Measurements from ENCODE around the gene PSMB9. TPM values are rescaled to one million over a fixed set of nuclear protein-coding genes. Genes with fewer than 3 reads are reported as not detected.
A peak's percentile ranks its signal among the peaks of the same experiment; 100 is the strongest.
"Not testable (repeated sequence)": the region's sequence is repeated elsewhere in the genome, so short reads cannot be mapped to it uniquely, and the experiment has no call there.

PSMB9 gene
- total and polyA plus RNA-seq, 2 donors, result 6.7 to 53.0 TPM

DNA sequence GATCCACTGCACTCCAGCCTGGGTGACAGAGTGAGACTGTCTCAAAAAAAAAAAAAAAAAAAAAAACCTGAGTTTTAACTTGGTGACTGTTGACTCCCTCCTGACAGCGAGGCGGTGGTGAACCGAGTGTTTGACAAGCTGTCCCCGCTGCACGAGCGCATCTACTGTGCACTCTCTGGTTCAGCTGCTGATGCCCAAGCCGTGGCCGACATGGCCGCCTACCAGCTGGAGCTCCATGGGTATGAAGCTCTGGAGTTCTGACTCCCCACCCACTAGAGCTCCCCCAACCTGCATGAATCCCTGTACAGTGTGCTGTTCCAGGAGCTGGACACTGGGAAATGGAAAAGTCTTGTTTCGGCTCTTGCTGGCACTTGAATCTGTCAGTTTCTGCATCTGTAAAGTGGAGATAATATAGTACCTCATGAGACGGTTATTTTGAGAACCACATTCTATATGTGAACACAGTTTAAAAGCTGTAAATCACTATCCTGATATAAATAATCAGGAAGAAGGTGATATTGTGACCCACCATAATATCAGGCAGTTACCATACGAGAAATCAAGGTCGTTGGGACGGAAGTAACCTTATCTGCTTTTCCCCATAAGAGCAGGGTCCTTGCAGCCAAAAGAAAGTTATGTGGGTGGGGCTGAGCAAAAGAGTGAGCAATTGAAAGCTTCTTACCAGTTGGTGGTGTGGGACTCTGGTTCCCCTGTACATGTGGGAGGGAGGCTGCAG, 3.3 kb downstream of the PSMB9 start:
- no peaks in the 10 kb centered on the region for H3K36me3 ChIP-seq (ENCODE audit: insufficient read depth)
- 83% methylated on average over 14 of the region's 14 CpGs for WGBS
- DNase-seq (ENCODE audit: extremely low spot score), result no peak
- H3K4me3 ChIP-seq (ENCODE audit: low read depth, low read length), result no peak overlapping the region
- H3K4me1 ChIP-seq (ENCODE audit: insufficient read depth), result peaks cover 2% of the 10 kb centered on the region
- H3K27ac ChIP-seq (ENCODE audit: low read depth), result no peak overlapping the region

DNA sequence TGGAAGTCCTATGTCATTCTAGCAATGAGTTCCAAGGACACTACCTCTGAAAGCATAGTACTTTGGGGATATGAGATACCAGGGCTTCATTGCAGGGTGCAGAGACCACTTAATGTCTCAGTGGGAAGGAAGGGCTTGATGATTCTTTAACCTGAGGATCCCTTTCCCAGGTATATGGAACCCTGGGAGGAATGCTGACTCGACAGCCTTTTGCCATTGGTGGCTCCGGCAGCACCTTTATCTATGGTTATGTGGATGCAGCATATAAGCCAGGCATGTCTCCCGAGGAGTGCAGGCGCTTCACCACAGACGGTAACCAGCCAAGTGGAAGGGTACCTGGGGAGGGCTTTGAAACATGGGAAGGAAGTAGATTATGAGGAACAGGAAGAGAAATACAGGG, 4.2 kb downstream of the PSMB9 start:
- WGBS, result 85% methylated on average over 5 of the region's 5 CpGs
- H3K36me3 ChIP-seq (ENCODE audit: insufficient read depth), result no peaks in the 10 kb centered on the region
- DNase-seq (ENCODE audit: extremely low spot score), result no peak
- no peak overlapping the region for H3K27ac ChIP-seq (ENCODE audit: low read depth)
- no peak overlapping the region for H3K4me3 ChIP-seq (ENCODE audit: low read depth, low read length)
- H3K4me1 ChIP-seq (ENCODE audit: insufficient read depth), result peaks cover 2% of the 10 kb centered on the region

GRCh38 chr6:32860674-32861073, 6.7 kb downstream of the PSMB9 start:
- 86% methylated on average over 1 of the region's 1 CpG for WGBS
- Histone ChIP-seq H3K27ac (ENCODE audit: low read depth) (no peak overlapping the region), H3K36me3 (ENCODE audit: insufficient read depth) (no peaks in the 10 kb centered on the region), H3K4me3 (ENCODE audit: low read depth, low read length) (no peak overlapping the region), H3K4me1 (ENCODE audit: insufficient read depth) (peaks cover 2% of the 10 kb centered on the region)
- DNase-seq (ENCODE audit: extremely low spot score), result no peak

DNA sequence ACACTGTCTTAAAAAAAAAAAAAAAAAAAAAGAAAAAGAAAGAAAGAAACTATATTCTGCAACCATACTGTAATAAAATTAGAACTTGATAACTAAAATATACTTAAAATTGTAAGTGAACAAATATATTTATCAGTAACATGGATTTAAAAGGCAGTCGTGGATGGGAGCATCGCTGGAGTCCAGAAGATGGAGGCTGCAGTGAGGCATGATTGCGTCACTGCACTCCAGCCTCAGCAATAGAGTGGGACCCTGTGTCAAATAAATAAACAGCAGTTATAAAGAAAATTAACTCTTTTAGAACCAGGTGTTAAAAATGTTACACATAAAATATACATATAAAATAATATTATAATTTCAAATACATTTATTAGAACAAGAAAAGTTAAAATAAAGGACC, 8.7 kb downstream of the PSMB9 start:
- Histone ChIP-seq H3K4me3 (ENCODE audit: low read depth, low read length) (no peak overlapping the region), H3K4me1 (ENCODE audit: insufficient read depth) (peaks cover 2% of the 10 kb centered on the region), H3K36me3 (ENCODE audit: insufficient read depth) (no peaks in the 10 kb centered on the region), H3K27ac (ENCODE audit: low read depth) (no peak overlapping the region)
- WGBS, result 68% methylated on average over 3 of the region's 3 CpGs
- DNase-seq (ENCODE audit: extremely low spot score), result no peak

- no peak for DNase-seq (ENCODE audit: extremely low spot score)
- Histone ChIP-seq H3K4me1 (ENCODE audit: insufficient read depth) (peaks cover 2% of the 10 kb centered on the region), H3K27ac (ENCODE audit: low read depth) (no peak overlapping the region), H3K36me3 (ENCODE audit: insufficient read depth) (no peaks in the 10 kb centered on the region), H3K4me3 (ENCODE audit: low read depth, low read length) (no peak overlapping the region)
- WGBS, result 69% methylated on average over 10 of the region's 10 CpGs
Observed at GRCh38 chr6:32865724-32866443, 11.9 kb downstream of the PSMB9 start.

DNA sequence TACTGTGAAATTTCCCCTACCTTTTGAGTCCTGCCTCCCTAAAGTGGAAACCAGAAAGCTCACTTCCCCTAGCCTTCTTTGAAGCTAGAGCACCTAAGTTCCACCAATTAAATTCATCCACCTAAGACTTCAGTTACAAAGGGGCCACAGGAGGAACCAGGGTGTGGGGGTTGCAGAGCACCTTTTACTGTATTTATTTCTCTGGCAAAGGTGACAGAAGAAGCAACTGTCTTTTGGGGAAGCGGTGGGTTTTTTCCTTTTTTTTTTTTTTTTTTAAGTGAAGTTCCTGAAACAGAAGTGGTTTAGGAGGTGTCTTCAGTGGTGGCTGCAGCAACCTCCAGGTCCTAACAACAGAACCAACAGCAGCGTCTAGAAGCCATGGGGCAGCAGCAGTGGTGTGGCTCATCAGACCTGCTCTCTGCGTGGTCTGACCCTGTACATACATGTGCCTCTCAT, 13.1 kb downstream of the PSMB9 start:
- Histone ChIP-seq H3K27ac (ENCODE audit: low read depth) (no peak overlapping the region), H3K4me3 (ENCODE audit: low read depth, low read length) (no peak overlapping the region), H3K4me1 (ENCODE audit: insufficient read depth) (no peaks in the 10 kb centered on the region), H3K36me3 (ENCODE audit: insufficient read depth) (no peaks in the 10 kb centered on the region)
- no peak for DNase-seq (ENCODE audit: extremely low spot score)
- WGBS, result 61% methylated on average over 3 of the region's 3 CpGs

- no peaks in the 10 kb centered on the region for H3K36me3 ChIP-seq (ENCODE audit: insufficient read depth)
- H3K4me3 ChIP-seq (ENCODE audit: low read depth, low read length), result no peak overlapping the region
- 35% methylated on average over 8 of the region's 8 CpGs for WGBS
- H3K27ac ChIP-seq (ENCODE audit: low read depth), result no peak overlapping the region
- no peaks in the 10 kb centered on the region for H3K4me1 ChIP-seq (ENCODE audit: insufficient read depth)
- no peak for DNase-seq (ENCODE audit: extremely low spot score)
Observed at GRCh38 chr6:32867554-32868256, 13.7 kb downstream of the PSMB9 start.

- peak; percentile 50 for DNase-seq (ENCODE audit: extremely low spot score)
- no peak overlapping the region for H3K27ac ChIP-seq (ENCODE audit: low read depth)
- no peak overlapping the region for H3K4me3 ChIP-seq (ENCODE audit: low read depth, low read length)
- no peaks in the 10 kb centered on the region for H3K36me3 ChIP-seq (ENCODE audit: insufficient read depth)
- WGBS, result 11% methylated on average over 5 of the region's 5 CpGs
- no peaks in the 10 kb centered on the region for H3K4me1 ChIP-seq (ENCODE audit: insufficient read depth)
Observed at GRCh38 chr6:32868257-32868788, 14.3 kb downstream of the PSMB9 start.

DNA sequence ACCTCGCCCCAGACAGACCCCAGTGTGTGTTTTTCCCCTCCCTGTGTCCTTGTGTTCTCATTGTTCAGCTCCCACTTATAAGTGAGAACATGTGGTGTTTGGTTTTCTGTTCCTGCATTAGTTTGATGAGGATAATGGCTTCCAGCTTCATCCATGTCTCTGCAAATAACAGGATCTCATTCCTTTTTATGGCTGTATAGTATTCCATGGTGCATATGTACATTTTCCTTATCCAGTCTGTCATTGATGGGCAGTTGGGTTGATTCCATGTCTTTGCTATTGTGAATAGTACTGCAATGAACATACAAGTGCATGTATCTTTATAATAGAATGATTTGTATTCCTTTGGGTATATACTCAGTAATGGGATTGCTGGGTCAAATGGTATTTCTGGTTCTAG, 20.0 kb downstream of the PSMB9 start:
- WGBS, result 22% methylated on average over 1 of the region's 1 CpG

GRCh38 chr6:32876603-32877002, 22.6 kb downstream of the PSMB9 start:
- Histone ChIP-seq H3K4me3 (ENCODE audit: low read depth, low read length) (no peak overlapping the region), H3K4me1 (ENCODE audit: insufficient read depth) (no peaks in the 10 kb centered on the region), H3K36me3 (ENCODE audit: insufficient read depth) (no peaks in the 10 kb centered on the region), H3K27ac (ENCODE audit: low read depth) (no peak overlapping the region)
- 85% methylated on average over 2 of the region's 2 CpGs for WGBS
- no peak for DNase-seq (ENCODE audit: extremely low spot score)

More for the DNA sequence above, 20.0 kb downstream of the PSMB9 start:
- not testable (repeated sequence) for H3K27ac ChIP-seq (ENCODE audit: low read depth); H3K36me3 ChIP-seq (ENCODE audit: insufficient read depth); H3K4me1 ChIP-seq (ENCODE audit: insufficient read depth); DNase-seq (ENCODE audit: extremely low spot score); H3K4me3 ChIP-seq (ENCODE audit: low read depth, low read length)

DNA sequence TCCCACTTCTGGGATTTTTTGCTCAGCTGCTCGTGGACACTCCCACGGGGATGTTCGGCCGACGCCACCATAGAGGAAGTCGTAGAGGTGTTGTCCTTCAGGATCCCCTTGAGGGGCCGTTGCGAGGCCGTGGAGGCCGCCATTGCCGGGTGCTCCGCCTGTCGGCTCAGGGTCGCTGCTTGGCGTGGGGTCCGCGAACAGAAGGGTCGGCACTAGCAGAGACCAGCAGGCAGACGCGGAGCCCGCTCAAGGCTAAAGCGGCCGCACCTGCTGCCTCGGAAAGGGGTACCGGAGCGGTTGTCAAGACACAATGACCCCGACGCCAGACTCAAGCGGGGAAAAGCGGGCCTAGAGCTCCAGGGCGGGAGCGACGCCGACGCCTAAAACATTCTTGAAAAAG, 25.7 kb downstream of the PSMB9 start:
- H3K27ac ChIP-seq (ENCODE audit: low read depth), result no peak overlapping the region
- H3K36me3 ChIP-seq (ENCODE audit: insufficient read depth), result no peaks in the 10 kb centered on the region
- H3K4me1 ChIP-seq (ENCODE audit: insufficient read depth), result no peaks in the 10 kb centered on the region
- WGBS, result 56% methylated on average over 35 of the region's 35 CpGs
- DNase-seq (ENCODE audit: extremely low spot score), result no peak
- no peak overlapping the region for H3K4me3 ChIP-seq (ENCODE audit: low read depth, low read length)

GRCh38 chr6:32880962-32881361, 27.0 kb downstream of the PSMB9 start:
- WGBS, result 74% methylated on average over 3 of the region's 3 CpGs
- not testable (repeated sequence) for H3K4me1 ChIP-seq (ENCODE audit: insufficient read depth); H3K27ac ChIP-seq (ENCODE audit: low read depth); H3K36me3 ChIP-seq (ENCODE audit: insufficient read depth); H3K4me3 ChIP-seq (ENCODE audit: low read depth, low read length); DNase-seq (ENCODE audit: extremely low spot score)

- Histone ChIP-seq H3K4me3 (ENCODE audit: low read depth, low read length) (no peak overlapping the region), H3K27ac (ENCODE audit: low read depth) (no peak overlapping the region), H3K36me3 (ENCODE audit: insufficient read depth) (no peaks in the 10 kb centered on the region), H3K4me1 (ENCODE audit: insufficient read depth) (no peaks in the 10 kb centered on the region)
- no peak for DNase-seq (ENCODE audit: extremely low spot score)
- 35% methylated on average over 1 of the region's 1 CpG for WGBS
Observed at GRCh38 chr6:32882879-32883250, 28.9 kb downstream of the PSMB9 start.

Data from urinary bladder (tissue), 4 donors.